Stimulated activated CD4-positive, alpha-beta T cell treated with anti-CD3 and anti-CD28 coated beads, Interleukin-2, amount 100 ng/mL, for 24 hours (primary cell): ENCODE results near the gene COBL.

Experiments used
- DNase-seq, 2 donors: peaks; one replicate each; pipeline ENCODE4 v3.0.0-alpha.2; 2020

COBL gene

GRCh38 chr7:51034521-51035264 lies 281.9 kb downstream of the COBL start:
- DNase-seq: no peak

GRCh38 chr7:51033727-51034520 lies 282.7 kb downstream of the COBL start:
- no peak for DNase-seq

- no peak for DNase-seq
Observed at GRCh38 chr7:51031791-51032515, 284.7 kb downstream of the COBL start.

GRCh38 chr7:51031216-51031615 lies 285.4 kb downstream of the COBL start:
- DNase-seq: no peak

- no peak for DNase-seq
Observed at GRCh38 chr7:51029701-51030191, 286.9 kb downstream of the COBL start.

- no peak for DNase-seq
Observed at GRCh38 chr7:51029131-51029530, 287.5 kb downstream of the COBL start.

- DNase-seq: no peak
Observed at GRCh38 chr7:51027935-51028830, 288.4 kb downstream of the COBL start.

- DNase-seq: no peak
Observed at GRCh38 chr7:51027106-51027934, 289.3 kb downstream of the COBL start.

GRCh38 chr7:51026341-51026740 lies 290.3 kb downstream of the COBL start:
- DNase-seq: no peak

GRCh38 chr7:51025668-51026067 lies 290.9 kb downstream of the COBL start:
- no peak for DNase-seq

GRCh38 chr7:51024867-51025266 lies 291.7 kb downstream of the COBL start:
- DNase-seq: no peak

- no peak for DNase-seq
Observed at GRCh38 chr7:51023547-51023946, 293.1 kb downstream of the COBL start.

GRCh38 chr7:51022821-51023220 lies 293.8 kb downstream of the COBL start:
- no peak for DNase-seq

- DNase-seq: no peak
Observed at GRCh38 chr7:51021906-51022570, 294.6 kb downstream of the COBL start.

- DNase-seq: no peak
Observed at GRCh38 chr7:51020944-51021343, 295.7 kb downstream of the COBL start.

GRCh38 chr7:51019891-51020870 lies 296.4 kb downstream of the COBL start:
- DNase-seq: no peak

- no peak for DNase-seq
Observed at GRCh38 chr7:51019191-51019844, 297.3 kb downstream of the COBL start.

- no peak for DNase-seq
Observed at GRCh38 chr7:51017576-51018535, 298.8 kb downstream of the COBL start.
